ENCODE results near the gene XIRP1.
"Not testable (repeated sequence)": the region's sequence is repeated elsewhere in the genome, so short reads cannot be mapped to it uniquely, and the experiment has no call there.

XIRP1 gene, protein sequence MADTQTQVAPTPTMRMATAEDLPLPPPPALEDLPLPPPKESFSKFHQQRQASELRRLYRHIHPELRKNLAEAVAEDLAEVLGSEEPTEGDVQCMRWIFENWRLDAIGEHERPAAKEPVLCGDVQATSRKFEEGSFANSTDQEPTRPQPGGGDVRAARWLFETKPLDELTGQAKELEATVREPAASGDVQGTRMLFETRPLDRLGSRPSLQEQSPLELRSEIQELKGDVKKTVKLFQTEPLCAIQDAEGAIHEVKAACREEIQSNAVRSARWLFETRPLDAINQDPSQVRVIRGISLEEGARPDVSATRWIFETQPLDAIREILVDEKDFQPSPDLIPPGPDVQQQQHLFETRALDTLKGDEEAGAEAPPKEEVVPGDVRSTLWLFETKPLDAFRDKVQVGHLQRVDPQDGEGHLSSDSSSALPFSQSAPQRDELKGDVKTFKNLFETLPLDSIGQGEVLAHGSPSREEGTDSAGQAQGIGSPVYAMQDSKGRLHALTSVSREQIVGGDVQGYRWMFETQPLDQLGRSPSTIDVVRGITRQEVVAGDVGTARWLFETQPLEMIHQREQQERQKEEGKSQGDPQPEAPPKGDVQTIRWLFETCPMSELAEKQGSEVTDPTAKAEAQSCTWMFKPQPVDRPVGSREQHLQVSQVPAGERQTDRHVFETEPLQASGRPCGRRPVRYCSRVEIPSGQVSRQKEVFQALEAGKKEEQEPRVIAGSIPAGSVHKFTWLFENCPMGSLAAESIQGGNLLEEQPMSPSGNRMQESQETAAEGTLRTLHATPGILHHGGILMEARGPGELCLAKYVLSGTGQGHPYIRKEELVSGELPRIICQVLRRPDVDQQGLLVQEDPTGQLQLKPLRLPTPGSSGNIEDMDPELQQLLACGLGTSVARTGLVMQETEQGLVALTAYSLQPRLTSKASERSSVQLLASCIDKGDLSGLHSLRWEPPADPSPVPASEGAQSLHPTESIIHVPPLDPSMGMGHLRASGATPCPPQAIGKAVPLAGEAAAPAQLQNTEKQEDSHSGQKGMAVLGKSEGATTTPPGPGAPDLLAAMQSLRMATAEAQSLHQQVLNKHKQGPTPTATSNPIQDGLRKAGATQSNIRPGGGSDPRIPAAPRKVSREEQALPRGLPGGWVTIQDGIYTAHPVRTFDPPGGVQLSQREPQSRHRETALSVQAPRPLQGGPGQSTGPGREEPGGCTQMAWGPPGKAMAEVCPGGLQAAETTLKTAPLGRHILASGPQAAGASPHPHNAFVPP (N-terminal part only)

GRCh38 chr3:39192490-39193092, at the start of gene XIRP1:
TSS of gene XIRP1 (minus strand) at chr3:39192595. CDS start at chr3:39189445, 3,150 bp downstream.
- DNase-seq: no peak

- no peak for DNase-seq
These were observed 49.2 kb upstream of the XIRP1 start for GRCh38 chr3:39241561-39241960.

DNA sequence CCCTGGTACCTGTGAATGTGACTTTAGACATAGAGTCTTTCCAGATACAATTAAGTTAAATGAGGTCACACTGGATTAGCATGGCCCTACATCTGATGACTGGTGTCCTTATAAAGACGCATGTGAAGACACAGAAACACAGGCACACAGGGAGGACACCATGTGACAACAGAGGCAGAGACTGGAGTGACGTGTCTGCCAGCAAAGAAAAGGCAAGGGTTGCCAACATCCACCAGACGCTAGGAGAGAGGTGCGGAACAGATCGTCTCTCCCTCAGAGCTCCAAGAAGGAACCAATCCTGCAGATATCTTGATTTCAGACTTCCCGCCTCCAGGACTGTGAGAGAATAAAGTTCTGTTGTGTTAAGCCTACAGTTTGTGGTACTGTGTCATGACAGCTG, 44.6 kb upstream of the XIRP1 start:
- no peak for DNase-seq

DNA sequence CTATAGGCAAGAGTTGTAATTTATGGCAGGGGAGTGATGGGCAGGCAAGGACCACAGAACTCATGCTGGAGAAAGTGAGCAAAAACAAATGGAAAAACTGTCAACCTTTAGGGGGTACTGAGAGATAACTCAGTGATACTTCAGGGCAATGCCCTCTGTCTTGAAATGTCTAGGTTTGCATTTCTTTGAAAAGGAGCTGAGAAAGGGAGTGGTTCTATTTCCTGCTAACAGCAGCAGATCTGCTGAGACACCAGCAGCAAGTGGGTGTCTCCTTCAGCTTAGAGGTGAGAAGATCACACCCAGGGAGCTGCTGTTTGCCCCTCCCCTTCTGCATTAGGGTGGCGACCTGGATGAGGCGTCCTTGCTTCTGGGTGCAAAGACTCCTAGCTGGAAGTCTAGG, 42.3 kb upstream of the XIRP1 start:
- DNase-seq: peak; percentile 23

DNA sequence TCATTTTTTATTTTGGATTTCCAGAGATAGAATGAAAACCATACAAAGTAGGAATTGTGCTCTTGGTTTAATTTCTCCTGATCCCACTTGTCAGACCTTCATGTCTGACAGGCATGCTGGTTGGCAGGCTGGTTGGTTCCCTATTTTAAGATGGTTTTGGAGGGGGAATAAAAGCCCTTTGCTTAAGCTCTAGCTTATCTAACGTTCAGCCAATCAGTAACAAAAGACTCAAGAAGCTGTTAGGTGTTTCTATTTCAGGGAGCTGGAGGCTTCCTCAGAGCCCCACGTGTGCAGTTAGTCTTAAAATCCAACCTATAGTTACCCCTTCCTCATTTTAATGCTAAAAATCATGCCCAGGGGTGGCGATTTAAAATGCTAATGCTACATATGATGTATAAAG, 40.5 kb upstream of the XIRP1 start:
- DNase-seq: no peak

DNA sequence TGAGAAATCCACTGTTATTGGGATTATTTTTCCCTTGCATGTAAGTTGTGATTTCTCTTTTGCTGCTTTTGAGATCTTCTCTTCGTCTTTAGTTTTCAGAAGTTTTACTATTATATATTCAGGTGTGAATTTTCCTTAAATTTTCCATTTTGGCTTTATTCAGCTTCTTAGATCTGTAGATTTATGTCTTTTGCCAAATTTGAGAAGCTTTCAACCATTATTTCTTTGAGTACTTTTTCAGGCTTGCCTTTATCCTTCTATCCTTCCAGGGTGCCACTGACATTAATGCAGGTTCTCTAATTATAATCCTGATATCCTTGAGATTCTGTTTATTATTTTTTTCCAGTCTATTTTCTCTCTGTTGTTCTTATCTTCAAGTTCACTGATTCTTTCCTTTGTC, 38.1 kb upstream of the XIRP1 start:
- no peak for DNase-seq

- no peak for DNase-seq
These were observed 36.1 kb upstream of the XIRP1 start for GRCh38 chr3:39228496-39228895.

DNA sequence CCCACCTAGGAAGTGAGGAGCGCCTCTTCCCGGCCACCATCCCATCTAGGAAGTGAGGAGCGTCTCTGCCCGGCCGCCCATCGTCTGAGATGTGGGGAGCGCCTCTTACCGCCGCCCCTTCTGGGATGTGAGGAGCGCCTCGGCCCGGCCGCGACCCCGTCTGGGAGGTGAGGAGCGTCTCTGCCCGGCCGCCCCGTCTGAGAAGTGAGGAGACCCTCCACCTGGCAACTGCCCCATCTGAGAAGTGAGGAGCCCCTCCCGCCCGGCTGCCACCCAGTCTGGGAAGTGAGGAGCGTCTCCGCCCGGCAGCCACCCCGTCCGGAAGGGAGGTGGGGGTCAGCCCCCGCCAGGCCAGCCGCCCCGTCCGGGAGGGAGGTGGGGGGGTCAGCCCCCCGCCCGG, 35.2 kb upstream of the XIRP1 start:
- not testable (repeated sequence) for DNase-seq

- no peak for DNase-seq
These were observed 33.8 kb upstream of the XIRP1 start for GRCh38 chr3:39226106-39226741.

DNA sequence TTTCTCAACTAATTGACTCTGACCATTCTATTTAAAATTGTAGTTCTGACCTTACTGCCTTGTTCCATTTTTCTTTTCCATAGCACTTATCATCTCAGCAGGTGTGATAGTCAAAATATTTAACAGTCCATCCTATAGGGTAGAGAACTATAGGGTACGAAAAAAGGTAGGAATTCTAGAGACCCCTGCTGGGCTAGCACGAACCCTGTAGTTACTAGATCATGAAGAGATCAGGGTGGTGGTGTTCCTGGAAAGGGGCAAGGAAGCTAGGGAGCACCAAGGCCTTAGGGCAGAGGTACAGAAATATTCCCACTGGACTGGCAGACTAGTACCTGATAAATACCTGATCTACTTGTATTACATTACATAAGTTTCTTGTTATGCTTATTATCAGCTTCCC, 31.9 kb upstream of the XIRP1 start:
- no peak for DNase-seq

DNA sequence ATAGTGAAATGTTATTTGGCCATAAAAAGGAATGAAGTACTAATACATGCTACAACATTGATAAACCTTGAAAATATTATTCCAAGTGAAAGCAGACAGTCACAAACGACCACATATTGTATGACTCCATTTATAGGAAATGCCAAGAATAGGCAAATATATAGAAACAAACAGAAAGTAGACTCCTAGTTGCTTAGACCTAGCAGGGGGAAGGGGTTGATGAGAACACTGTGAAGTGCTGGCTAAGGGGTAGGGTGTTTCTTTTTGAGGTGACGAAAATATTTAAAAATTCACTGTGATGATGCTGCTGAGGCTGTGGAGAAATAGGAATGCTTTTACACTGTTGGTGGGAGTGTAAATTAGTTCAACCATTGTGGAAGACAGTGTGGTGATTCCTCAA, 30.5 kb upstream of the XIRP1 start:
- DNase-seq: no peak

DNA sequence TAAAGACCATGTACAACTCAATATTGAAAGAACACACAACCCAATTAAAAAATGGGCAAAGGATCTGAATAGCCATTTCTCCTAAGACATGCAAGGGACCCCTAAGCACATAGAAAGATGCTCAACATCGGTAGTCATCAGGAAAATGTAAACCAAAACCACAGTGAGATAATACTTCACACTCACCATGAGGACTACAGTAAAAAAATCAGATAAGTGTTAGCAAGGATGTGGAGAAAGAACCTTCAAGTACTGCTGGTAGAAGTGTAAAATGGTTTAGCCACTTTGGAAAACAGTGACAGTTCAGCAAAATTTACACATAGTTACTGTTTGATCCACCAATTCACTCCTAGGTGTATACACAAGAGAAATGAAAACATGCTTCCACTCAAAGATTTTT, 30.1 kb upstream of the XIRP1 start:
- DNase-seq: no peak

DNA sequence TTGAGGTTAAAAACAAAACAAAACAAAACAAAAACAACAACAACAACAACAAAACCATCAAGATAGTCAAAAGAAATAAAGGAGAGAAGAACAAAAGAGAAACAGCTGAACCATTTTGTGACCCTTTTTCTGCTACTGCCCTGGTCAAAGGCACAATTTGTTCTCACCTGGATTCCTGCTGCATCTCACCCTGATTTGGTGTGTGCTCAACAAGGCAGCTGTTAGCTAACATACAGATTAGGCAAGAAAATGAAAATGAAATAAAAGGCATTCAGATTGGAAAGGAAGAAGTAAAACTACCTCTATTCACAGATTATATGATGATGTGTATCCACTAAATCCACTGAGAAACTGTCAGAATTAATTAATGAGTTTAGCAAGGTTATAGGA, 28.7 kb upstream of the XIRP1 start:
- DNase-seq: no peak

DNA sequence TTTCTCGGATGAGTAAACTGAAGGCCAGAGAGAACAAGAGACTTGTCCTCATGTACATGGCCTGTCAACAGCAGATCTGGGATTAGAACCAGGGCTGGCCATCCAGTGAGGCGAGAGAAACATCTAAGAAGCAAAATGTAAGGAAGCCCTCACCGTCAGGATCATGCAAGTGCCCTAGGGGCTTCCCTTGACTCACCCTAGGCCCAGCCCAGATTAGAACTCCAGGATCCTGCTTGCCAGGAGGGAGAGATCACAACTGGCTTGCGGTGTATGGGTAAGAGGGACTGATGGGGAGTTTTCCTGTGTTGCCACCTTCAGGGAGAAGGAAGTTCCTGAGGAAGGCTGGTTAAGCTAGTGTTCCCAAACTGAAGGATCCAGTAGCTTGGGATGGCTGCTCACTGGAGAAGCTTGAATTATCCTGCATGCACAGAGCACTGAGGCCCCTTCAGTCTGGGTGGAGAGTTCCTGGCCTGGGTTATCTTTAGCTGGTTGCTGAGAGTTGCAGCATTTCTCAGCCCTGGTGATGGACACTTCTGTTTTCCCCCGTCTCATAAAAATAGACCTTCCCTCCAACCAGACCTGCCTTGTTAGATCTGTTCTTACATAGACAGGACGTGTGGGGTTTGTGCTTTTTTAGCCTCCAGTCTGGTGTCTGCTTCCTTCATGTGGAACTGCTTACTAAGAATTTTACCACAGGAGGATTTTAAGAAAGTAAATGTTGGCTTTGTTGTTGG, 28.2 kb upstream of the XIRP1 start:
- DNase-seq: no peak

- DNase-seq: no peak
These were observed 27.3 kb upstream of the XIRP1 start for GRCh38 chr3:39219702-39220101.

DNA sequence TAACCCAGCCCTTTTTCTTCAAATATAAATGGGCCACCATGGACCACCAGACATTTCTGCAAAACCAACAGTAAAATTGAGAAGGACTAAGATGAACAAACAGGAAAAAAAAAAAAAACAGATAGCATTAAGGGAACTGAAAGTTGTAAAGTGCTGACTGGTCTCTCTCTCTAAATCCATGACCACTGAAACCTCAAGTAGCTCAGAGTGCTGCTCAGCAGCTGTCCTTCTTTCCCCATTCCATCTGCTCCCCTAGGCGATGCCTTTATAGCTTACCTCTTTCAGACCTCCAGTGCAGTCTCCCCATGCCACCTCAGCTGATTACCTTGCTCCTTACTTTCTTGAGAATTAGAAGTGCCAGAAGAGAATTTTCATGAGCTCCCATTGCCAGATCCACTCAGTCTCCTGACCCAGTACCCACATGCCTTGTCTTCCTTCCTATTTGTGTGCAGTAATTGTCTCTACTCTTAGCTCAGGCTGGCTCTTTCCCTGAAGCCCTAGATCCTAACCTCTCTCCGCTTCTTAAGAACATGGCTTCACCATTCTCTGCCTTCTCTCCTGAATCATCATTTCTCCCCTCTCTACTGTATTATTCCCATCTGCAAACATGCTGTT, 23.9 kb upstream of the XIRP1 start:
- DNase-seq: no peak

DNA sequence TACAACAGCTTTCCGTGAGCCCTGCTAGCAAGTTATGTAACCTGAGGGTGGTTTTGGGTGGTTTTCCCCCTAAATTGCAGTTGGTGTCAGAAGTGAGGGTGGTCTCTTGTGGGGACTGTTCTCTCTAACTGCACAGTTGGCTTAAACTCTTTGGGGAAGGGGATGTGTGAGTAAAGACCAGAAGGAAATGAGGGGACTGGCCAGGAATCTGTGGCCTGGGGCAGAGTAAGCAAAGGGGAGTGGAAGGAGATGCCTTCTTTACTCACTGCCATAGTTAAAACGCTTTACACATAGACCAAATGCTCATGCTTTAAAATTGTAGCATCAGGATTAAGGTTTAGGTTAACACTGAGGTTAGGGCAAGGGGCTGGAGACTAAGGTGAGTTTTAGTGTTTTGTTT, 21.2 kb upstream of the XIRP1 start:
- no peak for DNase-seq

- DNase-seq: no peak
These were observed 20.3 kb upstream of the XIRP1 start for GRCh38 chr3:39212665-39213064.

DNA sequence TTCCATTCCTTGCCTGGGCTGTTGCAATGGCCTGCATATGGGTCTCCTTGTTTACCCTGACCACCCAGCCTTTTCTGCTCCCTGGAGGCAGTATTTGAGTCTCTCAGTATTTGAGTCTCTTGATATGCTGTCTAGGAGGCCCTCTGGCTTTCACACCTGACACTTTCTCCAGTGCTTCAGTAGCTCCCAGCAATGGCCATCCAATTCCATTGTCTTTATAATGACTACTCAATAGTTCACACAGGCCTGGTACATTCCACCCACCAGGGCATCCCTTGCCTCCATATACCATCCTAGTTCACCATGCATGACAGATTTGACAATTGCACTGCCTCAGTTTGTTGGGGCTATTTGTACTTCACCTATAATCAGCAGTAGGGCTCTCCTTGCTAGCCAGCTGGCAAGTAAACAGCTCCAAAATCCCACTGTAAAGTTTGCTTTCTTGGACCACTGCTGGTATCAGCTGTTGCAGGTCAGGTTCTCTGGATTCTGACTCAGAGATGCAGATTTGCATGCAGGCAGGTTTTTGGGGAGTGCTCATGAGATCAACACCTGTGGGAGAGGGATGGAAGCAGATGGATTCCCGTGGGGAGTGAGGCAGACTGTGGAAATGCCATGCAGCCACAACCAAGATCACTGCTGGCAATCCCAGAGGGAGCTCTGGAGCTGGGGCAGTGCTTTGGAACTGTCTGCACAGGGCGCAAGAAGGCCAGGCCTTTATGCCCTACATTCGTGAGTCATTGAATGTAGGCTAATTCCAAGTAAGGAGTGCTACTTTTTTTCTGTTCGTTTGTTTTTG, 19.1 kb upstream of the XIRP1 start:
- no peak for DNase-seq

GRCh38 chr3:39210078-39210477, 17.7 kb upstream of the XIRP1 start:
- no peak for DNase-seq
